CD4-positive, alpha-beta T cell treated with Interleukin-15 for 4 hours (primary cell): ENCODE data around the gene ESR2.
A peak's percentile ranks its signal among the peaks of the same experiment; 100 is the strongest.
"Not testable (repeated sequence)": the region's sequence is repeated elsewhere in the genome, so short reads cannot be mapped to it uniquely, and the experiment has no call there.

Source experiments
- DNase-seq: peaks from one replicate; pipeline ENCODE4 v3.0.0-alpha.2; 2020; ENCODE audit warnings: low spot score

The ESR2 gene

DNA sequence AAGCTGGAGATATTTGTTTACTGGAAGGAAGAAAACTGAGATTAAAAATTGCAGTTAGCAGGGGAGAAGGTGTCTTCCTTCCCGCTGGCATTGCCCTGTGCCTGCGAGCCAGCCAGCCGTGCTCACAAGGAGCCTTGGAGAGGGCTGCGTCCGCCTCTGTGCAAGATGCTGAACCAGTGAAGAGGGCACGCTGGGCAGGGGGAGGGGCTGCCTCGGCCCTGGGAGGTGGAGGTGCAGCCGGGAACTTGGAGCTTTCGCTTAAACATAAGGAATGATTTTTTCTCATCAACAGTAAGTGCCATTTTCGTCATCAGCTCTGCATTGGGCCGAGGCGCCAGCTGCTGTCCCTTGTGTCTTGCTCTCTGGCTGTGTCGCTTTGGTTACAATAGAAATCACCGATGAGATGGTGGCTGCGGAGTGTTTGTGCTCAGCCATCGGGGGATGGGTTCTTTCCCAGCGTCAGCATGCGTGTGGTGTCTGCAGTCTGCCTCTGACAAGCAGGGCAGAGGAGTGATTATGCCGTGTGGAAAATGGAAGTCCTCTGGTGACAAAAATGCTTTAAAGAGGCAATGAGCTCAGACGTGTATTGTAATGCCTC lies 97.3 kb downstream of the ESR2 start:
- DNase-seq = no peak

DNA sequence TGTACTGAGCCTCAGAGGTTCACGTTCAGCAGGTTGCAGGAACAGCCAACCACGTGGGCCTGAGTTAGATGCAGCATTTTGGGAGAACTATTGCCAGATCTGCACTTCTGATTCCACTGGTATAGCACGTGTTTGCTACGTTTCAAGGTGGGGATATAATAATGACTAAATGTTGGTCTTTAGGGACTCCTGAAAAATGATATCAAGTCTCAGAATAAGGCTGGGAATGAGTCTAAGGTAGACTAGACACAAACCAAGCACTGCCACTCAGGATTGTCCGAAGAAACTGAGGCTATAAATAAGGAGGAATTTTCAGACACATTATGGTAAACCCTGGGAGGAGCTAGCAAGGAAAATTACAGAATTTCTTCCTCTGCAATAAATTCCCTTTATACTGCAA lies 98.1 kb downstream of the ESR2 start:
- no peak for DNase-seq

DNA sequence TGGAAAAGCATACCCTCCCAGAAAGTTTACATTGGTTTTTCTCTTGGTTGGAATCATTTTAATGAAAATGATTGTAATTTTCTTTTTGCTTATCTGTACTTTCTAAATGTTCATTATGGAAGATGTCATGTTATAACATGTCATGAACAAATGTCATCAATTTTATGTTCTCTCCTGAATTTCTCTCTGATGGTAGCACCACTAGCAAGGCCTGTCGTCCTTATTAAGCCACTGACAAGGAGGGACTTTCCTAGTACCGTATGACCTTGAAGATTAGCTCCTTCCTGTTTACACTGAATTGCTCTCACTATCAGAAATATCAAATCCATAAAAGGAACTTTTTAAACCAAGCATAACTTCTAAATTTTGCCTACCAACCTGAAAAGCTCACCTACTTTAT lies 99.0 kb downstream of the ESR2 start:
- peak; percentile 37 for DNase-seq

DNA sequence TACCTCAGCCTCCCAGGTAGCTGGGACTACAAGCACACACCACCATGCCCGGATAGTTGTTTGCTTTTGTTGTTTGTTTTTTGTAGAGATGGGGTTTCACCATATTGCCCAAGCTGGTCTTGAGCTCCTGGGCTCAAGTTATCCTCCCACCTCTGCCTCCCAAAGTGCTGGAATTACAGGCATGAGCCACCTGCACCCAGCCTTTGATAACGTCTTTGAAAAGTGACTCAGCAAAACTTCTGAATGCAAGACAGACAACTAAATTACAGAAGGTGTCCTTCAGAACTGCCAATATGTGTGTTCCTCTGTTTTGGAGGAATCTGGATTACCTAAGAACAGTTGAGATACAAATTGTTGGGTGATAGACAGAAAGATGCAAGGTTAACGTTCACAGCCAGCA lies 99.8 kb downstream of the ESR2 start:
- DNase-seq = no peak

DNA sequence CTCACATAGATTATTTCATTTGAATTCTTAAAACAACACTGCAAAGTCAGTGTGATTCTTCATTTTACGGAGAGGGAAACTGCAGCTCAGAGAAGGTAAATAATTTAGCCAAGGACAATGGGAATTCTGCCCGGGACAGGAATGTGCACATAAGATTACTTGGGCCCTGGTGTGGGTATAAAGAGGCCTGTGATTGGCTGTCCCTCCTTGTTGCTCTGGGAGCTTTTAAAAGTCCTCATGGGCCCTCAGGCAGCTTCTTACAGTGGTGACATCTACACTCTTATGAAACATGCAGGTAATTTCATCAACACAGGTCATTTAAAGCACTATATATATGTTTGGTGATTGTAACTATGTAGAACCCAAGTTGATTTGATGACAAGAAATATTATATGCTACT lies 100.3 kb downstream of the ESR2 start:
- DNase-seq = no peak

DNA sequence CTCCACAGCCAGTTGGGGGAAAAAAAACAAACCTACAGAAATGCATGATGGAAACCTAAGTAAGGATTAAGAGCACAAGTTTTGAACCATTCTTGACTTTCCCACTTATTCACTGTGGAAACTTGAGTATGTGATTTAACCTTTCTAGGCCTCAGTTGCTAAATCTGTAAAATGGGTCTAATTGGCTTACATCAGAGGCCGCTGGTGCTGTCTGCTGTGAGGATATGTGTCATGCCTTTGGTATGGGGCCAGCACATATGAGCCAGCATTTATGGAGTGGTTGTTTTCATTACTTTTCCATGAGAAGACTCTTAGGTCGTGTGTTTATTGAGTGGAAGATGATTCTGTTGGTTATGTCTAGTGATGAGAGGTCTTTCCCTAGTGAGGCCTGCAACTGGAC lies 102.4 kb downstream of the ESR2 start:
- DNase-seq = no peak

DNA sequence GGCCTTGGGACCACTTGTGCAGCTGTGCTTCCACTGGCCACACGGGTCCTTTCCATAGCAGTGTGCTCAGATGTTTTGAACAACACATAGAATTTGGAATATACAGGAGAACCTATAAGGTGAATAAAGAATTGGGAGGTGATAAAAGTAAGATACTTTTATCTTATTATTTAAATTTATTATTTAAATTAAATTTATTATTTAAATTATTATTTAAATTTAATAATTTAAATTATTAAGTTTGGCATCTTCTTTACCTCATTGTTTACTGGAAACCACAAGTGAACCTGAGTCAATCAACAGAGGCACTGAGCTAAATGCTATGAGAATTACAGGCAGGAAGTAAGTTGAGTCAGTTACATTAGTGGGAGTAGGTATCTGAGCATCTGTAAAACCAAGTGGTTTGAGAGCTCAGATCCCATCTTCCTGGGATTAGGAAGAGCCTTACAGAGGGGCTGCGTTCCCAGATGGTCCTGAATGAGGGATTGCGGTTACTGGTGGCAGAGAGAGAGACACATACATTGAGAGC lies 103.1 kb downstream of the ESR2 start:
- DNase-seq = no peak

DNA sequence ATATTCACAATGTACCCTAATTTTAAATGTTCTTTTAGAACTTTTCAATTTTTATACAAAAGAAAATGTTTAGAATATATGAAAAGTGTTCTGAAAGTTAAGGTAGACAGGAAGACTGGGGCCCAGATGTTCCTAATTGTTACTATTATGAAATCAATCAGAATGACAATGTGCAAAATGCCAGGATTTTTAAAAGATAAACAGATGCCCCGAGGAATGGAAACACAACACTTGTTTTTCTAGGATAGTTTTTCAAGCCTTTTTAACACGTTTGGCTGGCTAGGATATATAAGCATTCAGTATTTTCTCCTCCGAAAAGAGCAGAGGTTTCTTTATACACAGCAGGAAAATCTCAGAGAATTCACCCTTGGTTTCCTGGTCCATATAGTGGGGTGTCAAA lies 106.8 kb downstream of the ESR2 start:
- DNase-seq = no peak

DNA sequence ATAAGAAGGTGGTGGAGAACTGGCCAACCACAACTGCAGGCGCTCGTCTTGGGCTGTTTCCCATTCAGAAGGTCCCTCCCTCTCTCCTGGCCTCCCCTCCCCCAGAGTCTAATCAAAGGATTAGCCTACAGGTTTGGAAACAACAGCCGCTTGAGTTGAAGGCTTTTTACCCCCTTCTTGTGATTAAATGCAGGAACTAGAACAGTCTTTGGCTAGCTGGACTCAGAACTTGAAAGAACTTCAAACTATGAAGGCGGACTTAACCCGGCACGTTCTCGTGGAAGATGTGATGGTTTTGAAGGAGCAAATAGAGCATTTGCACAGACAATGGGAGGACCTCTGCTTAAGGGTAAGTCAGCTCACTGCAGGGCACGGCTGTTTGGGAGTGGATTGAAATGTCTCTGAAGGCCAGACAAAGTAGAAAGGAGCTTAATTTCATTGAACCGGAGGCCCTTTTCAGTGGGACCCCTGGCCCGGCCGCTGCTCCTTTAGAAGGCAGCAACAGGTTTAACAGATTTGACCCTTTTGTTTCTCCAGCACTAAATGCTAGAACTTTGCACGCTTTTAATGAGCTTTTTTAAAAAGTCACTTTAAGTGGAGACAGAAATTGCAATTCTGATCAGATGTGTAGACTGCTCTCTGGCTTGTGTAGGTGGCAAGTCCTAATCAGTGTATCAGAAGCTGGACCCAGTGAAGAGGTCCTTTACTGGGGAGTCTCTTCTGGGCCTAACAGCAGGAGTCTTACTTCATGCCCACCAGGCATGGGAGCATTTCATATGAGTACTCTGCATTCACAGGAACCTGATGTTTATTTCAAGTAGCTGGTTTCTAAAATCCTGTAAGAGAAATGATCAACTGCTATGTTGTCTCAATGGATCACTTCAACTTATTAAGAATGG lies 107.7 kb downstream of the ESR2 start:
- DNase-seq = no peak

DNA sequence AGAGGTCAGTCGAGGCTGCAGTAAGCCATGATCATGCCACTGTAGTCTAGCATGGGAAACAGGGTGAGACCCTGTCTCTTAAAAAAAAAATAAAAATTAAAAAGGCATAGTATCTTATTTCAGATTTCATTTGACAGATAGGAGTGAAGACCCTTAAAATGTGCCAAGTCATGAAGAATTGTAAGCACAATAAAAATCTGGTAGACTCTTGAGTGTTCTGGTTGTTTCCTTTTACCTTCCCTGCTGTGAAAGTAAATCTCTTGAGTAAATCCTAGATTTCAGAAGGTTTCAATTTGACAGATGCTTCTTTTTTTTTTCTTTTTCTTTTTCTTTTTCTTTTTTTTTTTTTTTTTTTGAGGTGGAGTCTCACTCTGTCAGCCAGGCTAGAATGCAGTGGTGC lies 109.0 kb downstream of the ESR2 start:
- no peak for DNase-seq

DNA sequence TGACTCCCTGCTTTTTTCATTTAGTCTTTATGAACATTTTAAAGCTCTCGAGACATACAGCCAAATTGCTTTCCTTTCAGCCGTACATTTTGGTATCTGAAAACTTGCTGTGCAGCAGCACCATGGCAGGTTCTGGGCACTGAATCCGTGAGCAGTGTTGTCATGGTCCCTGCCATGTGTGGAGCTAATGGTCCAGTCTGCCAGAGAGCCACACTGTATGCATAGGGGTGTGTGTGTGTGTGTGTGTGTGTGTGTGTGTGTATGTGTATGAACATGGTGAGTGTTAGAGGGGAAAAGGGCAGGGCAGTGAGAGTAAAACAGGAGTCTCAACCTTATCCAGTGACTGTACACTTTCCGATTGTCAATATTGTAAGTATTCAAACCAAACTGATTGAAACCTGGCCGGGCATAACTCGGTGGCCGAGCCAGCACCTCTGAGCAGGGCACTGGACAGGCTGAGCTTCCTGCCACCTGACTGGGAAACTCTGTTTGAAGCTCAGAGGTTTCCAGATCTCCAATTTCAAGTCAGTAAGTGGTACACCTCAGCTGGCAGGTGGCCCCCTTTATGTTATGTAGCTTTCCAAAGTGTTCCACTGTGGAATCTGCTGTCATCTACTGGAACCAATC lies 110.0 kb downstream of the ESR2 start:
- DNase-seq = no peak

DNA sequence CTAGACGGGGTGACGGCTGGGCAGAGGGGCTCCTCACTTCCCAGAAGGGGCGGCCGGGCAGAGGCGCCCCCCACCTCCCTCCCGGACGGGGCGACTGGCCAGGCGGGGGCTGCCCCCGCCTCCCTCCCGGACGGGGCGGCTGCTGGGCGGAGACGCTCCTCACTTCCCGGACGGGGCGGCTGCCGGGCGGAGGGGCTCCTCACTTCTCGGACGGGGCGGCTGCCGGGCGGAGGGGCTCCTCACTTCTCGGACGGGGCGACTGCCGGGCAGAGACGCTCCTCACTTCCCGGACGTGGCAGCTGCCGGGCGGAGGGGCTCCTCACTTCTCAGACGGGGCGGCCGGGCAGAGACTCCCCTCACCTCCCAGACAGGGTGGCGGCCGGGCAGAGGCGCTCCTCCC lies 111.3 kb downstream of the ESR2 start:
- not testable (repeated sequence) for DNase-seq

DNA sequence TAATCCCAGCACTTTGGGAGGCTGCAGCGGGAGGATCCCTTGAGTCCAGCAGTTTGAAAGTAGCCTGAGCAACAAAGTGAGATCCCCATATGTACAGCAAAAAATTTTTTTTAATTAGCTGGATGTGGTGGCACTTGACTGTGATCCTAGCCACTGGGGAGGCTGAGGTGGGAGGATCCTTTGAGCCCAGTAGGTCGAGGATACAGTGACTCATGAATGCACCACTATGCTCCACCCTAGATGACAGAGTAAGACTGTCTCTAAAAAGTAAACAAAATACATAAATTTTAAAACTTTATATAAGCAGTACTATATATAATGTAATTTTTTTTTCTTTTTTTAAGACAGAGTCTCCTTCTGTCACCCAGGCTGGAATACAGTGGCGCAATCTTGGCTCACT lies 115.4 kb downstream of the ESR2 start:
- peak; percentile 10 for DNase-seq

DNA sequence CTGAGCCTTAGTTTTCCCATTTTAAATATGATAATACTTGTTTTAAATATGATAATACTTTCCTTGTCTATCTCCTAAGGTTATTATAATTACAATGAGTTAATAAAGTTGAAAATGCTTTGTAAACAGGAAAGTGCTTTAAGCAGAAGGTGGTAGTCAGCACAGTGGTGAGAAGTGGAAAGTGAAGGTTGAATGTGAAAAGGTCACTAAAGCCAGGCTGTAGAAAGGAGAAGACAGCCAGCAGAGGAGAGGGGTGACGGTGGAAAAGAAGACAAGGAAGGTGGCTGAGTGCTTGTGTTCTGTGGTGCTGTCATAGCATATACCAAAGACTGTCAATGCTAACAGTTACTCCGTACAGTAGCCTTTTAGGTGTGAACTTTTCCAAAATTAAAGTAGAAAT lies 117.8 kb downstream of the ESR2 start:
- DNase-seq = no peak

DNA sequence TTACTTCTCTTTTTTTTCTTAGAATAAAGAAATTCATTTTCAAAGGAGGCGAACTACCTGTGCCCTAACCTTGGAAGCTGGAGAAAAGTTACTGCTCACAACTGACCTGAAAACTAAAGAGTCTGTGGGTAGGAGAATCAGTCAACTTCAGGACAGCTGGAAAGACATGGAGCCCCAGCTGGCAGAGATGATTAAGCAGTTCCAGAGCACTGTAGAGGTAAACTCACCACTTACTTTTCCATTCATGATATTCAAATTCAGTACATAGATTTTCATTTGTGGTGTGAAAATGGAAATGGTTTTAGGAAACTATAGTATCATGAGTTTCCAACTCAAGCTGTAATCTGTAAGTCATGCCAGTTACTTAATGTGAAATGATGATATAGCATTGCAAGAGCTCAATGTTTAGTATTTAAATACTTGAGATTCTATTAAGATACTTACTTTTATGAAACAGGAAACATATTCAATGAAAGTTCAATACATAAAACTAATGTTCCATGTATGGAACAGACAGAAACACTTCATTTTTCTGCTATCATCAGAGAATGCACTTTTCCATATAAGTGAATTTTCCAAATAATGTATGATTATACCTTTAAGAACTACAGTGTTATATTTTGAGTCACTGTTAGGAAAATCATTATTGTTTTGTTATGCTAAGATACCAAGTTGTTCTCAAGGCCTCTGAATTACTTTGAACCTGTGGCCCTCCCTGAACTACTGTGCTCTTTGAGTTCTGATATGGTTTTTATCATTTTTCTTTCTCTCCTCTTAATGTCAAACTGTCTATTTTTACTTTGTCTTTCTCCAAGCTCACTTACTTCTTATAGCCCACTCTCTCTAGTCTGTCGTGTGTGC lies 119.0 kb downstream of the ESR2 start:
- DNase-seq = no peak

DNA sequence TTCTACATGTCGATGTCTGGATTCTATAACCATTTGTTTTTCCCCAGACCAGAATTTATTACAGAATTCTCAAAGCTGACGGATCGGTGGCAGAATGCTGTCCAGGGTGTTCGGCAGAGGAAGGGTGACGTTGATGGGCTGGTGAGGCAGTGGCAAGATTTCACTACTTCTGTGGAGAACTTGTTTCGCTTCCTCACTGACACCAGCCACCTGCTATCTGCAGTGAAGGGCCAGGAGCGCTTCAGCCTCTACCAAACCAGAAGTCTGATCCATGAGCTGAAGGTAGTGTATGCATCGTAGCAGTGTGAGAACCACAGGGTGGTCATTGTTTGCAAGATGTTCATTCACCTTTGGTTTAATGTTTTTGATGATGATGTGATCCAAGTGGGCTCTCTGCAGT lies 124.0 kb downstream of the ESR2 start:
- DNase-seq = no peak

DNA sequence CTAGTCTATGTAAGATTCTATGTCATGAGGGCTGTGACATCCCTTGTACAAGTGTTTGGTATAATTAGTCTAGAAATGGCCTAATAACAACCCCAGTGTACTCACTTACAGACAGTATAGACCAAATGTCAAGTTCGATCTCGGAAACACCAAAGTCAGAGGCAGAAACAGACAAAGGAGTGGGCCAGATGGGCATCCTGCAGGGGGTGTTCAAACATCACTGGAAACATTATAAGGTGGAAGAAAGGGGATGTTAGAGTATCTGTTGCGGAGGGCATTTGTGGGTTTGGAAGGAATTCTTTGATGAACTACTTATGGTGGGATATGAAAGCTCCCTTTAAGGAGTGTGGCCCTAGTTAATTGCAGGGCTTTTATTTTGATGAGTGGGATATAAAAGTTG lies 134.6 kb downstream of the ESR2 start:
- DNase-seq = no peak

DNA sequence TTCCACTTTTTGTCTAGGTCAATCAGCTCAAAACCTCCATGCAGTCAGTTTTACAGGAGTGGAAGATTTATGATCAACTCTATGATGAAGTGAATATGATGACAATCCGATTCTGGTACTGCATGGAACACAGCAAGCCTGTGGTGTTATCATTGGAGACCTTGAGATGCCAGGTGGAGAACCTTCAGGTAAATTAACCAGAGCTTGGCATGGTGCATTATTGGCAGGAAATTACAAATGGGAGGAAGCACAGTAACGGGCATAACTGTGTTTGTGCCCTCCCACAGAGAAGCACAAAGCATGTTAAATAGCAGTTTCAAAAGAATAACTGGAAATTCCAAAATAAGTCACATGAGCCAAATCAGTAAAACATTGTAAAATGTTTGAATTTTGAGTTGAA lies 135.6 kb downstream of the ESR2 start:
- DNase-seq = no peak

DNA sequence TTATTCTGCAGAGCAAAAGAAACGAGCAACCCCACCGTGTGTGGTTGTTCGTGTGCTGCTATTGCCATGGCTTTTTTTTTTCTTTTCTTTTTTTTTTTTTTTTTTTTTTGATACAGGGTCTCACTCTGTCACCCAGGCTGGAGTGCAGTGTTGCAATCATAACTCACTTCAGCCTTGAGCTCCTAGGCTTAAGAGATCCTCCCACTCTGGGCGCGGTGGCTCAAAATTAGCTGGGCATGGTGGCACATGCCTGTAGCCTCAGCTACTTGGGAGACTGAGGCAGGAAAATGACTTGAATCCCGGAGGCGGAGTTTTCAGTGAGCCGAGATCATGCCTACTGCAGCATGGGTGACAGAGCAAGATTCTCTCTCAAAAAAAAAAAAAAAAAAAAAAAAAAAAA lies 144.2 kb downstream of the ESR2 start:
- no peak for DNase-seq

DNA sequence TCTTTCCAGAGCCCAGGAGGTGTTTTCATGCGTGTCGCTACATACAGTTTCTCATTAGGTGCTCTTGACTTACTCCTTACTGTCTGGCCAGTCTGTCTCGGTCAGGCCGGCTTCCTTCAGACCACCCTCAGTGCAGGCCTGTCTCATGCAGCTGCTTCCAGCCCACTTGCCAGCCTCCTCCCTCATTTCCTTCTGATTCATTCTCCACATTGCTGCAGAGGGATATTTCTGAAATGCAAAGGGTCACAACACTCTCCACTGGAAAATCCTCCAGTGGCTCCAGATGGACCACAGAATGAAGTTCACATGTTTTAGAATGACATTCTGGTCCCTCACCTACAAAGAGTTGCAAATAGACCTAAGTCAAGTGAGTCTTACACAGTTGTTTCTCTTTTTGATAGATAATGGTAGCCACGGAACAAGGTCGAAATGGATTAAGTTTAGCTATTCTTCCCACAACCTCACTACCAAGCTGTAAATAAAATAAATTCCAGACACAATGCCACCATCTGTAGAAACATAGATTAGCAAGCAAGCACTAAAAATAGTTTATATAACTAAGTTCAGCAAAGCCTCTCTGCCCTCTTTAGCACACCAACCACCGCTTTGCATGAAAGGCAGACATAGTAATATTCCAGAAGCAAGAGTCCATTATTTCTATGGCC lies 146.9 kb downstream of the ESR2 start:
- no peak for DNase-seq

DNA sequence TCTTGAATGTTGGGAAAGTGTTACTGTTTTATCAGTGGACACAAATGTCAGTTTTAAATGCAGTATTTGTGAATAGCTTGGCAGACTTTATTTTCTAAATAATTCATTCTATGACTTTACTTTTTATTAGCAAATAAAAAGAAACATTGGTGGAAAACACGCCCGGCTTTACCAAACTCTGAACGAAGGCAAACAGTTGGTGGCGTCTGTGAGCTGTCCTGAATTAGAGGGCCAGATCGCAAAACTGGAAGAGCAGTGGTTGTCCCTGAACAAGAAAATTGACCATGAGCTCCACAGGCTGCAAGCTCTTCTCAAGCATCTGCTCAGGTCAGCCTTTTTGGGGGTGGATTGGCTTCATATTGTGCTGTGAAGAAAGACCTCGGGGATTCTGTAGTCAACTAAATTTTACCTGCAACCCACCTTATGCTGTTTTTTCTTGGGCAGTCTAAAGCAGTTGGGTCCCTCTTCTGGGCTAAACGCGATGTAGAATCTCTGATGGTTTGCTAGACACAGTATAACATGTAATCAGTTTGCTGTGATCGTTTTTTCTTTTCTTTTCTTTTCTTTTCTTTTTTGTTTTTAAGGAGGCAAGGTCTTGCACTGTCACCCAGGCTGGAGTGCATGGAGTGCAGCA lies 156.4 kb downstream of the ESR2 start:
- no peak for DNase-seq
